M059J (cell line): ENCODE results near the gene MAGI2. TPM values are rescaled to one million over a fixed set of nuclear protein-coding genes. Genes with fewer than 3 reads are reported as not detected.
A peak's percentile ranks its signal among the peaks of the same experiment; 100 is the strongest.

ENCODE experiments used
- DNase-seq: peaks from one replicate; pipeline ENCODE4 v3.0.0-alpha.2; 2012; ENCODE audit warnings: low read depth
- total RNA-seq: library from RNA; depleted of rRNA; stranded (reverse); fragments of >200 nt; shearing (Covaris generic); gene quantifications from 2 replicates; pipeline ENCODE4 v1.2.3, GENCODE V29; 2014

The MAGI2 gene
- total RNA-seq, 1 experiment from 2014 or later, result 1.2 TPM

GRCh38 chr7:78788464-78788863 is 665.0 kb downstream of the MAGI2 start:
- DNase-seq, result no peak

- DNase-seq, result no peak
Measured at GRCh38 chr7:78787854-78788253, 665.6 kb downstream of the MAGI2 start.

GRCh38 chr7:78786055-78786454 is 667.4 kb downstream of the MAGI2 start:
- no peak for DNase-seq

- DNase-seq, result no peak
Measured at GRCh38 chr7:78783179-78783962, 670.1 kb downstream of the MAGI2 start.

- no peak for DNase-seq
Measured at GRCh38 chr7:78780560-78780959, 672.9 kb downstream of the MAGI2 start.

GRCh38 chr7:78779788-78780187 is 673.7 kb downstream of the MAGI2 start:
- no peak for DNase-seq

GRCh38 chr7:78777829-78778228 is 675.6 kb downstream of the MAGI2 start:
- DNase-seq, result peak; percentile 34

GRCh38 chr7:78770422-78771410 is 682.8 kb downstream of the MAGI2 start:
- no peak for DNase-seq

- DNase-seq, result no peak
Measured at GRCh38 chr7:78769481-78770101, 683.9 kb downstream of the MAGI2 start.

- no peak for DNase-seq
Measured at GRCh38 chr7:78768859-78769258, 684.6 kb downstream of the MAGI2 start.

GRCh38 chr7:78765943-78766729 is 687.3 kb downstream of the MAGI2 start:
- peak; percentile 32 for DNase-seq

- no peak for DNase-seq
Measured at GRCh38 chr7:78764571-78764970, 688.9 kb downstream of the MAGI2 start.

GRCh38 chr7:78762625-78763024 is 690.8 kb downstream of the MAGI2 start:
- DNase-seq, result no peak

GRCh38 chr7:78760620-78761355 is 692.7 kb downstream of the MAGI2 start:
- no peak for DNase-seq

- no peak for DNase-seq
Measured at GRCh38 chr7:78752554-78752953, 700.9 kb downstream of the MAGI2 start.

- DNase-seq, result no peak
Measured at GRCh38 chr7:78751253-78751652, 702.2 kb downstream of the MAGI2 start.

- DNase-seq, result no peak
Measured at GRCh38 chr7:78749052-78749746, 704.3 kb downstream of the MAGI2 start.

GRCh38 chr7:78747592-78747991 is 705.9 kb downstream of the MAGI2 start:
- no peak for DNase-seq

GRCh38 chr7:78746301-78746700 is 707.2 kb downstream of the MAGI2 start:
- DNase-seq, result no peak

- no peak for DNase-seq
Measured at GRCh38 chr7:78742694-78743093, 710.8 kb downstream of the MAGI2 start.
